Posterior cingulate gyrus (tissue), 11 donors: ENCODE results near the gene SCML1.

Experiments
- DNase-seq, 10 donors: peaks; one replicate each; pipeline versions ENCODE4 v3.0.0 to v3.0.0-alpha.2; 2020 to 2021; ENCODE audit warnings: mixed read lengths in 3 of 10
- intact Hi-C: fragments of 100-400 bp; cut with DNase I; formaldehyde crosslinking; loops from one replicate; pipeline ENCODE4 v1.15.1; 2023

Gene SCML1

GRCh38 chrX:17737986-17738713 is 857 bp downstream of the SCML1 start:
- intact Hi-C loops, result no loop called here
- peak in 6 of 10 donors; percentile 13 to 83 (median 48) for DNase-seq

- intact Hi-C loops, result no loop called here
- DNase-seq, result no peak
These were observed 1.6 kb downstream of the SCML1 start for GRCh38 chrX:17738737-17739535.

- intact Hi-C loops, result no loop called here
These were observed 3.1 kb downstream of the SCML1 start for GRCh38 chrX:17740137-17741122.

GRCh38 chrX:17741123-17741511 is 3.8 kb downstream of the SCML1 start:
- no peak for DNase-seq
- intact Hi-C loops, result no loop called here

More at GRCh38 chrX:17740137-17741122, 3.1 kb downstream of the SCML1 start:
- no peak for DNase-seq

GRCh38 chrX:17743913-17744312 is 6.6 kb downstream of the SCML1 start:
- DNase-seq, result no peak
- intact Hi-C loops, result no loop called here

GRCh38 chrX:17744896-17745523 is 7.7 kb downstream of the SCML1 start:
- DNase-seq, result no peak
- intact Hi-C loops, result no loop called here

- intact Hi-C loops, result no loop called here
- no peak for DNase-seq
These were observed 10.4 kb downstream of the SCML1 start for GRCh38 chrX:17747692-17748091.

GRCh38 chrX:17748684-17749083 is 11.4 kb downstream of the SCML1 start:
- intact Hi-C loops, result no loop called here
- DNase-seq, result no peak

GRCh38 chrX:17750436-17750835 is 13.1 kb downstream of the SCML1 start:
- intact Hi-C loops, result no loop called here

GRCh38 chrX:17758382-17758781 is 21.1 kb downstream of the SCML1 start:
- no peak for DNase-seq
- intact Hi-C loops, result no loop called here

More at GRCh38 chrX:17750436-17750835, 13.1 kb downstream of the SCML1 start:
- DNase-seq, result no peak

GRCh38 chrX:17759990-17760389 is 22.7 kb downstream of the SCML1 start:
- intact Hi-C loops, result no loop called here
- DNase-seq, result no peak

GRCh38 chrX:17767734-17768133 is 30.4 kb downstream of the SCML1 start:
- no peak for DNase-seq
- intact Hi-C loops, result no loop called here

- intact Hi-C loops, result no loop called here
- peak in 1 of 10 donors; percentile 79 for DNase-seq
These were observed 31.7 kb downstream of the SCML1 start for GRCh38 chrX:17768997-17769396.

- intact Hi-C loops, result no loop called here
- no peak for DNase-seq
These were observed 32.5 kb downstream of the SCML1 start for GRCh38 chrX:17769701-17770269.

- intact Hi-C loops, result no loop called here
- no peak for DNase-seq
These were observed 36.1 kb downstream of the SCML1 start for GRCh38 chrX:17773221-17773876.

- intact Hi-C loops, result no loop called here
- no peak for DNase-seq
These were observed 36.8 kb downstream of the SCML1 start for GRCh38 chrX:17774053-17774452.

- intact Hi-C loops, result no loop called here
- no peak for DNase-seq
These were observed 41.7 kb downstream of the SCML1 start for GRCh38 chrX:17778997-17779396.

GRCh38 chrX:17779434-17779833 is 42.1 kb downstream of the SCML1 start:
- intact Hi-C loops, result no loop called here
- peak in 1 of 10 donors; percentile 28 for DNase-seq
